ENCODE data around the gene R3HDM4.

Gene R3HDM4

GRCh38 chr19:873561-874041 lies 39.4 kb downstream of the R3HDM4 start:
- H2BK15ac ChIP-seq (ENCODE audit: low read length): no peak overlapping the region

GRCh38 chr19:873084-873483 lies 39.9 kb downstream of the R3HDM4 start:
- no peak overlapping the region for H2BK12ac ChIP-seq (ENCODE audit: low read length)
- H3K23ac ChIP-seq (ENCODE audit: low read depth, low read length, poor library complexity): no peak overlapping the region
- no peak overlapping the region for H2AK5ac ChIP-seq (ENCODE audit: low read depth, low read length)
- no peak for DNase-seq (ENCODE audit: low spot score)
- H4K8ac ChIP-seq (ENCODE audit: low read depth, low read length): no peak overlapping the region
- H3K4me3 ChIP-seq (ENCODE audit: low read length in 2 of 2): no peak overlapping the region
- no peak overlapping the region for H3K4ac ChIP-seq (ENCODE audit: low read length)
- no peak overlapping the region for H2BK5ac ChIP-seq (ENCODE audit: low read length)
- no peaks in the 10 kb centered on the region for H3K9me3 ChIP-seq (replicated peaks in 1 of 2; ENCODE audit: control insufficient read depth in 2 of 2, insufficient read depth in 1 of 2, low read depth in 1 of 2, low read length in 2 of 2)
- H2BK120ac ChIP-seq (ENCODE audit: low read depth, low read length): no peak overlapping the region
- H4K91ac ChIP-seq (ENCODE audit: low read depth, low read length, poor library complexity): no peak overlapping the region
- no peak overlapping the region for H3K9ac ChIP-seq (ENCODE audit: low read depth, low read length, poor library complexity)
- no peak overlapping the region for H2AFZ ChIP-seq (ENCODE audit: low read length)
- no peak overlapping the region for H3K14ac ChIP-seq (ENCODE audit: low read length)
- WGBS, 2 donors (ENCODE audit: extremely low coverage in 2 of 2, insufficient read length in 2 of 2, insufficient replicate concordance in 1 of 2): no CpG with 5 or more reads among the region's 13 CpGs
- H3K79me1 ChIP-seq (ENCODE audit: low read depth, low read length): peaks cover 9% of the 10 kb centered on the region
- H3K27ac ChIP-seq (replicated peaks; ENCODE audit: low read length): no peak overlapping the region
- peaks cover 45 to 73% of the 10 kb centered on the region in 2 donors for H3K36me3 ChIP-seq (replicated peaks in 1 of 2; ENCODE audit: control insufficient read depth in 2 of 2, insufficient read depth in 2 of 2, low read length in 2 of 2)
- H3K4me1 ChIP-seq (ENCODE audit: control insufficient read depth in 2 of 2, insufficient read depth in 1 of 2, low read depth in 1 of 2, low read length in 2 of 2): no peaks in the 10 kb centered on the region
- no peak overlapping the region for H2BK15ac ChIP-seq (ENCODE audit: low read length)
- no peaks in the 10 kb centered on the region for H3K27me3 ChIP-seq (ENCODE audit: control insufficient read depth in 3 of 3, insufficient read depth in 3 of 3, low read depth in 1 of 3, low read length in 3 of 3)
- H3K18ac ChIP-seq (ENCODE audit: low read length): no peak overlapping the region
- no peak overlapping the region for H3K4me2 ChIP-seq (ENCODE audit: insufficient read depth, low read length, poor library complexity, severe bottlenecking)

More at GRCh38 chr19:873561-874041, 39.4 kb downstream of the R3HDM4 start:
- no peak overlapping the region for H4K91ac ChIP-seq (ENCODE audit: low read depth, low read length, poor library complexity)
- no peak overlapping the region for H2BK5ac ChIP-seq (ENCODE audit: low read length)
- H3K18ac ChIP-seq (ENCODE audit: low read length): peak overlapping the region; percentile 48
- no peak overlapping the region for H2AFZ ChIP-seq (ENCODE audit: low read length)
- H3K27me3 ChIP-seq (ENCODE audit: control insufficient read depth in 3 of 3, insufficient read depth in 3 of 3, low read depth in 1 of 3, low read length in 3 of 3): no peaks in the 10 kb centered on the region
- H3K36me3 ChIP-seq (replicated peaks in 1 of 2; ENCODE audit: control insufficient read depth in 2 of 2, insufficient read depth in 2 of 2, low read length in 2 of 2): peaks cover 40 to 68% of the 10 kb centered on the region in 2 donors
- H4K8ac ChIP-seq (ENCODE audit: low read depth, low read length): no peak overlapping the region
- no peaks in the 10 kb centered on the region for H3K4me1 ChIP-seq (ENCODE audit: control insufficient read depth in 2 of 2, insufficient read depth in 1 of 2, low read depth in 1 of 2, low read length in 2 of 2)
- H2BK120ac ChIP-seq (ENCODE audit: low read depth, low read length): no peak overlapping the region
- DNase-seq (ENCODE audit: low spot score): no peak
- no peak overlapping the region for H3K4ac ChIP-seq (ENCODE audit: low read length)
- H3K23ac ChIP-seq (ENCODE audit: low read depth, low read length, poor library complexity): peak overlapping the region; percentile 43
- H3K79me1 ChIP-seq (ENCODE audit: low read depth, low read length): peaks cover 7% of the 10 kb centered on the region
- no peak overlapping the region for H3K4me2 ChIP-seq (ENCODE audit: insufficient read depth, low read length, poor library complexity, severe bottlenecking)
- peak overlapping the region; percentile 28 for H2AK5ac ChIP-seq (ENCODE audit: low read depth, low read length)
- no peak overlapping the region for H3K14ac ChIP-seq (ENCODE audit: low read length)
- WGBS, 2 donors (ENCODE audit: extremely low coverage in 2 of 2, insufficient read length in 2 of 2, insufficient replicate concordance in 1 of 2): no CpG with 5 or more reads among the region's 22 CpGs
- H2BK12ac ChIP-seq (ENCODE audit: low read length): no peak overlapping the region
- no peak overlapping the region for H3K4me3 ChIP-seq (ENCODE audit: low read length in 2 of 2)
- H3K9me3 ChIP-seq (replicated peaks in 1 of 2; ENCODE audit: control insufficient read depth in 2 of 2, insufficient read depth in 1 of 2, low read depth in 1 of 2, low read length in 2 of 2): no peaks in the 10 kb centered on the region
- H3K9ac ChIP-seq (ENCODE audit: low read depth, low read length, poor library complexity): no peak overlapping the region
- H3K27ac ChIP-seq (replicated peaks; ENCODE audit: low read length): no peak overlapping the region

- H3K27me3 ChIP-seq (ENCODE audit: control insufficient read depth in 3 of 3, insufficient read depth in 3 of 3, low read depth in 1 of 3, low read length in 3 of 3): no peaks in the 10 kb centered on the region
- peak overlapping the region; percentile 82 for H2BK5ac ChIP-seq (ENCODE audit: low read length)
- H4K91ac ChIP-seq (ENCODE audit: low read depth, low read length, poor library complexity): no peak overlapping the region
- peak overlapping the region; percentile 85 for H3K18ac ChIP-seq (ENCODE audit: low read length)
- peaks cover 9% of the 10 kb centered on the region for H3K79me1 ChIP-seq (ENCODE audit: low read depth, low read length)
- peaks cover 0 to 1% of the 10 kb centered on the region in 2 donors for H3K4me1 ChIP-seq (ENCODE audit: control insufficient read depth in 2 of 2, insufficient read depth in 1 of 2, low read depth in 1 of 2, low read length in 2 of 2)
- no peak overlapping the region for H3K4me2 ChIP-seq (ENCODE audit: insufficient read depth, low read length, poor library complexity, severe bottlenecking)
- H3K9ac ChIP-seq (ENCODE audit: low read depth, low read length, poor library complexity): peak overlapping the region; percentile 4
- no peak overlapping the region for H2BK120ac ChIP-seq (ENCODE audit: low read depth, low read length)
- H4K8ac ChIP-seq (ENCODE audit: low read depth, low read length): no peak overlapping the region
- no peak overlapping the region for H2BK12ac ChIP-seq (ENCODE audit: low read length)
- H3K9me3 ChIP-seq (replicated peaks in 1 of 2; ENCODE audit: control insufficient read depth in 2 of 2, insufficient read depth in 1 of 2, low read depth in 1 of 2, low read length in 2 of 2): no peaks in the 10 kb centered on the region
- H2AFZ ChIP-seq (ENCODE audit: low read length): no peak overlapping the region
- H2BK15ac ChIP-seq (ENCODE audit: low read length): peak overlapping the region; percentile 75
- peak overlapping the region; percentile 65 for H3K23ac ChIP-seq (ENCODE audit: low read depth, low read length, poor library complexity)
- H3K4me3 ChIP-seq (ENCODE audit: low read length in 2 of 2): no peak overlapping the region
- H3K27ac ChIP-seq (replicated peaks; ENCODE audit: low read length): peak overlapping the region; percentile 46
- H2AK5ac ChIP-seq (ENCODE audit: low read depth, low read length): peak overlapping the region; percentile 92
- DNase-seq (ENCODE audit: low spot score): no peak
- H3K36me3 ChIP-seq (replicated peaks in 1 of 2; ENCODE audit: control insufficient read depth in 2 of 2, insufficient read depth in 2 of 2, low read length in 2 of 2): peaks cover 46 to 80% of the 10 kb centered on the region in 2 donors
- no peak overlapping the region for H3K14ac ChIP-seq (ENCODE audit: low read length)
- WGBS, 2 donors (ENCODE audit: extremely low coverage in 2 of 2, insufficient read length in 2 of 2, insufficient replicate concordance in 1 of 2): no CpG with 5 or more reads among the region's 27 CpGs
- no peak overlapping the region for H3K4ac ChIP-seq (ENCODE audit: low read length)
These were observed 40.6 kb downstream of the R3HDM4 start for GRCh38 chr19:872266-872951.

- WGBS, 2 donors (ENCODE audit: extremely low coverage in 2 of 2, insufficient read length in 2 of 2, insufficient replicate concordance in 1 of 2): no CpG with 5 or more reads among the region's 33 CpGs
- DNase-seq (ENCODE audit: low spot score): no peak
- Histone ChIP-seq H3K9me3 (replicated peaks in 1 of 2; ENCODE audit: control insufficient read depth in 2 of 2, insufficient read depth in 1 of 2, low read depth in 1 of 2, low read length in 2 of 2) (no peaks in the 10 kb centered on the region), H2BK15ac (ENCODE audit: low read length) (peak overlapping the region; percentile 75), H3K14ac (ENCODE audit: low read length) (no peak overlapping the region), H3K4me2 (ENCODE audit: insufficient read depth, low read length, poor library complexity, severe bottlenecking) (no peak overlapping the region), H3K4ac (ENCODE audit: low read length) (no peak overlapping the region), H3K4me3 (ENCODE audit: low read length in 2 of 2) (no peak overlapping the region), H3K27me3 (ENCODE audit: control insufficient read depth in 3 of 3, insufficient read depth in 3 of 3, low read depth in 1 of 3, low read length in 3 of 3) (no peaks in the 10 kb centered on the region), H2AK5ac (ENCODE audit: low read depth, low read length) (peak overlapping the region; percentile 92), H3K23ac (ENCODE audit: low read depth, low read length, poor library complexity) (peak overlapping the region; percentile 65), H3K4me1 (ENCODE audit: control insufficient read depth in 2 of 2, insufficient read depth in 1 of 2, low read depth in 1 of 2, low read length in 2 of 2) (peaks cover 0 to 3% of the 10 kb centered on the region in 2 donors), H3K9ac (ENCODE audit: low read depth, low read length, poor library complexity) (peak overlapping the region; percentile 4), H3K79me1 (ENCODE audit: low read depth, low read length) (peaks cover 7% of the 10 kb centered on the region), H2BK5ac (ENCODE audit: low read length) (peak overlapping the region; percentile 82), H4K8ac (ENCODE audit: low read depth, low read length) (no peak overlapping the region), H2BK120ac (ENCODE audit: low read depth, low read length) (no peak overlapping the region), H2AFZ (ENCODE audit: low read length) (no peak overlapping the region), H2BK12ac (ENCODE audit: low read length) (no peak overlapping the region), H3K18ac (ENCODE audit: low read length) (peak overlapping the region; percentile 85), H4K91ac (ENCODE audit: low read depth, low read length, poor library complexity) (no peak overlapping the region), H3K27ac (replicated peaks; ENCODE audit: low read length) (peak overlapping the region; percentile 46), H3K36me3 (replicated peaks in 1 of 2; ENCODE audit: control insufficient read depth in 2 of 2, insufficient read depth in 2 of 2, low read length in 2 of 2) (peaks cover 40 to 76% of the 10 kb centered on the region in 2 donors)
These were observed 41.4 kb downstream of the R3HDM4 start for GRCh38 chr19:871446-872265.
